HG03159 (cell line): ENCODE results near the gene MED27.

Experiments
- ATAC-seq: cut with Tn5 transposase; IDR thresholded peaks from one replicate; pipeline ENCODE4 v1.9.1; 2021; ENCODE audit warnings: mild to moderate bottlenecking, moderate library complexity; ENCODE audit not compliant: unreplicated experiment

Gene MED27

DNA sequence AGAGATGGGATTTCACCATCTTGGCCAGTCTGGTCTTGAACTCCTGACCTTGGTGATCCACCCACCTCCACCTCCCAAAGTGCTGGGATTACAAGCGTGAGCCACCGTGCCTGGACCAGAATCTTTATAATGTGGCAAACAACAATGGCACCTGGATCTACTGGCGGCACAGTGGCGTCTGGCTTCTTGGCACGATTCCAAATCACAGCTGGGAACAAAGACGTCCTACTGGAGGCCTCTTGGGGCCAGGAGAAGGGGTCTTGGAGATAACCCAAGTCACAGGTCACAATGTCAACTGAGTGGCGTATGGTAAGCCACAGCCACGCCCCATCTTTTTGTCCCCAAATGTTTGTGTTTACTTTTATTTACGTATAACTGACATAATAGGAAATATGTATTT is 262.0 kb downstream of the MED27 start:
- ATAC-seq, result no peak

DNA sequence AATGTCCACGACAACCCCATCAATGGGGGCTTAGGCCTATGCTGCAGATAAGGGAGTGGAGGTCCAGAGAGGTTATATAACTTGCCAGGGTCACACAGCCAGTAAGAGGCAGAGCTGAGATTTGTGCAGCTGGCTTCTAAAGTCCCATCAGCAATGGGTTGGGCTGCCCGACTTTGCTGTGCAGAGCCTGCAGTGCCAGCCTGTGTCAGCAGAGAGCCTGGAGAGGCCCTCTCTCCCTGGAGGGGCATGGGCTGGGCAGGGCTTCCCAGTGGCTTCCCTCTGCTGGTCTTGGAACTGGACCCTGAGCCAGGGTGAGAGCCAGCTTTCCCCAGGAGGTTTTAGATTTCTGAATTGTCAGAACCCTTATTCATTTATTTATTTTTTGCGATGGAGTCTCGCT is 262.6 kb downstream of the MED27 start:
- ATAC-seq, result no peak

DNA sequence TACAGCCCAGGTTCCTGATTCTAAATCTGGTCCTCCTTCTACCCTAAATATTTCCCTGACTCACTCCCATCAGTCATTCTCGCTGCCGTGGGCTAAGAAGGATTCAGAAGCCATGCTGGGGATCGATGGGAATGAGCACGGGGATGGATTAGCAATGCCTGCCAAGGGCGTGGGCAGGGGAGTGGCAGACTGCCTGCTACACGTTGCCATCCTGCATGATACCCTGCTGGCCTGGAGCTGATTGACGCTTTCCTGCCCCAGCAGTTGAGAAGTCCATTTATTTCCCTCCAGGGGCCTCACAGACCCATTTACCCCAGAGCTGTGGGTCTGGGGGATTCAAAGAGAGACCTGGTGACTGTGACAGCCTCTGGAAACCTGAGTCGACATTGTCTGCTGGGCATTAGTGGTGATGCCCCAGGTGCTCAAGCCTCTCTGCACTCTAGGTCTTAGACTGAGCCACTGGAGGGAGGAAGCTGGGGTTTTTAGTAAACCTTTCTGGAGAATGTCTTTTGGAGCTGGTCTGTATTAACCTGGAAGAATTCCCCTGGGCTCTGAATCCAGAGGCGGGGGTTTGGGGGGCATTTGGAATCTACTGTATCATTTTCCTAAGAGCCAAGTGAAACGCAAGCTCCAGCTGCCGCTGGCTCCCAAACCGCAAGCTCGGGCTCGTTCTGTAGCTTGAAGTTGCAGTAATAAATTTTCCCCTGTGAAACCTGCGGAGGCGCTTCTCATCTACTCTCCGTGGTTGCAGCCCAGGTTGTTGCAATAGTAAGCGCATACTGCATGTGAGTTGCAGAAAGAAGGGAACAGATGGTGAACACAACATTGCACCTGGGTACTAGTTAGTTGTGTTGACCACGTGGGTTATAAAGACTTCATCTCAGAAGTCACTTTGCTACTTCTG is 263.4 kb downstream of the MED27 start:
- ATAC-seq, result no peak

DNA sequence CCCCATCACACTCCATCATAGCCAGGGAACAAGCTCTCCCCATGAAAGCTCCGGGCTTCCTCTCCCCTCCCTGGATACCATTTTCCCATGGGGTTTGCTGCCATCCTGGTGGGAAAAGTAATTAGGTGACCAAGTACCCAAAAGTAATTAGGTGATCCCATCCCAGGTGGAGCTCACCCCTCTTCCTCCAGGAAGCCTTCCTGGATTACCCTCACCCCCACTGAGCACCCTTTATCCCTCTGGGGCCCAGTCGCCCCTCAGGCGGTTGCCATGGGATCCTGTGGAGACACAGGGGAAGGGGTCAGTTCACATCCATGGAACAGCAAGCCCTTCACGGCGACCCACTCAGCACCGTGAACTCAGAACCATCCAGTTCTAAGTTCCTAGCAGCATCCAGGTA is 265.0 kb downstream of the MED27 start:
- no peak for ATAC-seq

DNA sequence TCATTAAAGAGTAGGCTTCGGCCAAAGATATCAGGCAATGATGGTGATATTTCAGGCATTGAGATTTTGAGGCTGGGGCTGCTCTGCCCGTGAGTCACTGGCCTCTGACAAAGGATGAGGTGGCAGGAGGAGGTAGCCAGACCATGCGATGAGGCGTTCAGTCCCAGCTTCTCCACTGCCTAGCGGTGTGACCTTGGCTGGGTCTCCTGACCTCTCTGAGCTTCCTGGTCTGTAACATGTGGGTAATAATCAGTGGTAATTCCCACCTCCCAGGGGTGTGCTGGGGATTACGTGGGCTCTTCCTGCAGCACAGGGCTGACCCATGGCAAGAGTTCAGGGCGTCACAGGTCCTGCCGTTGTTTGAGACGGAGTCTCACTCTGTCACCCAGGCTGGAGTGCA is 266.6 kb downstream of the MED27 start:
- no peak for ATAC-seq

DNA sequence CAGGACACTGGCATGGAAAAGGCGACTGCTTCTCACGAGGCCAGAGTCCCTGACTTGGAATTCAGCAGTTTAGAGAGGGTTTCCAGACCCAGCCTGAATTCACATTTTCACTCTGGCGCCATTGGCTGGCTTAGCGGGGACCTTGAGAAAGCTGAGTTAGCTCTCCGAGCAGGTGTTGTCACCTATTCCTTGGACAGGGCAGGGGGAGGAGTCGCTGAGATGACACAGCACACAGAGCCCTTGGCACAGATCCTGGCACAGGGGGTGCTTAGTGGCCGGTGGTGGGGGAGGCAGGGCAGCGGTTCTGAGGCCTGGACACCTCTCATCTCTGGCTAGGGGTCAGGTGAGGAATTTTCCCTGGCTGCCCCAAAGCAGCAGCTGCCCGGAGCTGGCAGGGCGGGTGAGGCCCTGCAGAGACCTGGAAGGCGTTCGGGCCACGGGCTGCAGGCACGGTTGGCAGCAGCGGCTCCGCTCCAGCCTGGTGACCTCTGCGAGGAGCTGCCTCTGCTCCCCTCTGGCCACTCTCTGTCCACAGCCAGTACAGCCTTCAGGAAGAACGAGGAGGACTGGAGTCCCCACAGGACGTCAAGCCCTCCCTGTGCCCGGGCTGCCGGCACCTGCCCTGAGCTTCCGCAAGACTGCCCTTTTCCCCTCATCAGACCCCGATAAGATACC is 267.4 kb downstream of the MED27 start:
- no peak for ATAC-seq

DNA sequence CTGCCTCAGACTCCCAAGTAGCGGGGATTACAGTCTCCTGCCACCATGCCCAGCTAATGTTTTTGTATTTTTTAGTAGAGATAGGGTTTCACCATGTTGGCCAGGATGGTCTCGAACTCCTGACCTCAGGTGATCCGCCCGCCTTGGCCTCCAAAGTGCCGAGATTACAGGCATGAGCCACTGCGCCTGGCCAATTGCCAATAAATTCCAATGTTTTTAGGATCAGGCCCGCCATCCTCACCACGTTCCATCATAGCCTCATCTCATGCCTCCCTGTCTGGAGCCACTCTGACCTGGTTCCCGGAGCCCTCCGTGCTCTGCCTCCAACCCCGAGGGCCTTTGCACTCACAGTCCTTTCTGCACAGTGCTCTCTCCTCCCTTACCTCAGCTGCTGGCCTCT is 268.3 kb downstream of the MED27 start:
- no peak for ATAC-seq

DNA sequence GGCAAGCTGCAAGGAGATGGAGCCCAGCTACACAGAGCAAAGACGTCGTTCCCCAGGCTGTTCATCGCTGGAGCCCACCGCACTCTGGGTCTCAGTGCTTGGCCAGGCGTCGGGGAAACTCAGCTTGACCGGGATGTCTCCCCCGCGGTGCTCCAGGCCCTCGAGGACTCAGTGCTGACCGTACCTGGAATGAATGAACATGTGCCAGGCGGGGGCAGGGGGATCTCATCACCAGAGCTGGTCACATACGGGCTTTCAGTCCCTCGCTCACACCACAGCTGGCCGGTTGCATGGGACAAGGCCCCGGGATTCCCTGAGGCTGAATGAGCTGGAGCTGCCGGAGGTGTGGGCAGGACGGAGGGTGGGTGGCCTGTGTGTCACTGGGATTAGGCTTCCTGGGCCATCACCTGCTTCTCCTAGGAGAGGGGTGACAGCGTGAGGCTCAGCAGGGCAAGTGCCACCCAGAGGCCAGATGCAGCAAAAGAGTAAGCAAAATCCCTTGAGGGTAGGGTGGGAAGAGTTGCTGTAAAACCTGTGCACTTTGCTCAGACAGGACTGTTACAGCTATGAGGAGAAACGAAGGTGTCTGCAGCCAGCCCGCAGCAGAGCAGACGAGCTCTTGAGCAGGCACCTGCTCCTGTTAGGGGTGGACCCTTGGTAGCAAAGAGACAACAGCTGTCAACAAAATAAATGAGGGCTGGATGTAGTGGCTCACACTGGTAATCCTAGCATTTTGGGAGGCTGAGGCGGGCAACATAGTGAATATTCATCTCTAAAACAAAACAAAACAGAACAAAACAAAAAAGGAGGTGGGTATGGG is 269.1 kb downstream of the MED27 start:
- ATAC-seq, result no peak
